Lower leg skin (tissue), 4 donors: ENCODE data around the gene CAND1. TPM values are rescaled to one million over a fixed set of nuclear protein-coding genes. Genes with fewer than 3 reads are reported as not detected.

Experiments
- DNase-seq, 2 donors: peaks; one replicate each; pipeline ENCODE4 v3.0.0-alpha.2; 2019; ENCODE audit warnings: low spot score in 2 of 2
- H3K4me3 ChIP-seq: fragments of 200-600 bp; sonication (generic); 2 replicates; pipeline ENCODE4 v1.5.1; 2017; ENCODE audit warnings: mild to moderate bottlenecking, low read depth; ENCODE audit not compliant: poor library complexity, severe bottlenecking
- POLR2A ChIP-seq, 2 donors: fragments of 450-650 bp; IDR thresholded peaks; one replicate each; pipeline ENCODE4 v1.6.1; 2016 to 2017; ENCODE audit warnings: antibody characterized with exemption in 2 of 2, mild to moderate bottlenecking in 1 of 2, moderate library complexity in 1 of 2
- WGBS, 2 donors: methylation state at CpG; one replicate each; pipeline ENCODE4 v1.1.5; 2018; 5-methylcytosine and 5-hydroxymethylcytosine counted together
- intact Hi-C: fragments of 100-400 bp; cut with DNase I; formaldehyde crosslinking; loops from one replicate; pipeline ENCODE4 v1.15.0; 2023; ENCODE audit warnings: low total_unique reads
- total RNA-seq, 4 donors: library from RNA; depleted of rRNA; stranded (reverse); fragments of >200 nt; gene quantifications; one replicate each; pipeline ENCODE4 v1.1.0, GENCODE V29; 2016
- TF ChIP-seq, protein P1 (sequence below), 3 donors: fragments of 450-650 bp; IDR thresholded peaks; one replicate each; pipeline ENCODE4 v1.5.1; 2016; ENCODE audit warnings: antibody characterized with exemption in 3 of 3, mild to moderate bottlenecking in 3 of 3, moderate library complexity in 2 of 3

Gene CAND1
- total RNA-seq, 4 donors from 2014 or later: 46.2 to 75.5 (median 70.3) TPM

DNA sequence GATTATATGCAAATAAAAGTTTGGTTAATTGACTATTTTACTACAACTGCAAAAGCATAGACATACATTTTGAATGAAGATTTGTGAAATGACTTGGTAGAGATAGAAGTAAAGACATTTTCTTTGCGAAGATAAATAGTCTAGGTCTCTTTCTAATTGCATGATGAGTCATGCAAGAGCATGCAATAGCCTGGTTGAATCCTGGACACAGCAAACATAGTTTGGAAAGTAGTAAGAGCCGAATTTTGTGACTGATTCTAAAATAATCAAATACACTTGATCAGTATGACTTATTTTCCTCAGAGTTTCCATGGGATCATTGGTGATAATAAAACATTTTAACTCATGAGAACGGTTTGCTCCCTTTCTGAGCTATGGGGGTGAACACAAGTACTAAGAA lies 27.7 kb upstream of the CAND1 start:
- no peak for DNase-seq
- 36 to 53% methylated on average over 3 of the region's 3 CpGs for WGBS, 2 donors
- no peak for TF ChIP-seq POLR2A (IDR thresholded peaks at IDR 0.05)
- TF ChIP-seq, protein P1, sequence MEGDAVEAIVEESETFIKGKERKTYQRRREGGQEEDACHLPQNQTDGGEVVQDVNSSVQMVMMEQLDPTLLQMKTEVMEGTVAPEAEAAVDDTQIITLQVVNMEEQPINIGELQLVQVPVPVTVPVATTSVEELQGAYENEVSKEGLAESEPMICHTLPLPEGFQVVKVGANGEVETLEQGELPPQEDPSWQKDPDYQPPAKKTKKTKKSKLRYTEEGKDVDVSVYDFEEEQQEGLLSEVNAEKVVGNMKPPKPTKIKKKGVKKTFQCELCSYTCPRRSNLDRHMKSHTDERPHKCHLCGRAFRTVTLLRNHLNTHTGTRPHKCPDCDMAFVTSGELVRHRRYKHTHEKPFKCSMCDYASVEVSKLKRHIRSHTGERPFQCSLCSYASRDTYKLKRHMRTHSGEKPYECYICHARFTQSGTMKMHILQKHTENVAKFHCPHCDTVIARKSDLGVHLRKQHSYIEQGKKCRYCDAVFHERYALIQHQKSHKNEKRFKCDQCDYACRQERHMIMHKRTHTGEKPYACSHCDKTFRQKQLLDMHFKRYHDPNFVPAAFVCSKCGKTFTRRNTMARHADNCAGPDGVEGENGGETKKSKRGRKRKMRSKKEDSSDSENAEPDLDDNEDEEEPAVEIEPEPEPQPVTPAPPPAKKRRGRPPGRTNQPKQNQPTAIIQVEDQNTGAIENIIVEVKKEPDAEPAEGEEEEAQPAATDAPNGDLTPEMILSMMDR (IDR thresholded peaks at IDR 0.05): no peak
- intact Hi-C loops: no loop called here
- no peak overlapping the region for H3K4me3 ChIP-seq

DNA sequence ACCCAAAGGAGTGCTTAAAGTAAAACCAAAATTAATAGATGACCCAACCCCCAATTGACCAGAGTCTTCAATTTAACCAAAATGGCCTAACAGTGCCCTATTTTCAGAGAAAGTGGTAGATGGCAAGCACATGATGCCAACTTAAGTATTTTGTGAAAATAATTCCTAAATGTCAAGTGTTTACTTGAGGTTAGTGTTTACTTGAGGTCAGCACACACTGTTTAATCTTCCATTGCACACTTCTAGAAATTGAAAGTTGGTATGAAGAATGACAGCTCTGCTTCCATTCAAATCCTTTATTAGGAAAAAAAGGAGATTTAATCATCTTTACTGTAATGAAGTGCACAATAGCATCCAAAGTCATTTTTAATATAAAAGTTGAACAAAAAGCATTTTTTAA lies 25.9 kb upstream of the CAND1 start:
- TF ChIP-seq, protein P1 (IDR thresholded peaks at IDR 0.05): no peak
- no peak for TF ChIP-seq POLR2A (IDR thresholded peaks at IDR 0.05)
- intact Hi-C loops: no loop called here
- DNase-seq: no peak
- H3K4me3 ChIP-seq: no peak overlapping the region

DNA sequence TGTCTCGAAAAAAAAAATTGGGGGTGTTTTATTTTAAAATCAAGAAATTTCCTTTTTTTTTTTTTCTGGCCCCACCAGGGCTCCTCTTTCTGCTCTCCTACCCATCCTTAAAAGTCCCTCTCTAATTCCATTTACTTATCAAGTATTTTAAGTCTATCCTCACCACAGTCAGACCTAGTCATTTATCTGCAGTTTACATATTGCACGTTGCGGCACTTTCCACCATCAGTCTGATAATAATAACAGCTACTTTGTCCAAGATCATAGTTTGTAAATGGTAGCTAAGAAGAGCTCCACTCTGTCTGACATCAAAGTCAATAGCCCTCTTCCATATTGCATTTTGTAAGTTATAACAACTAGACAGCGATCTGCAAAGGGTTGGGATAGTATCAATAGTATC lies 23.6 kb upstream of the CAND1 start:
- 89 to 91% methylated on average over 4 of the region's 4 CpGs for WGBS, 2 donors
- no peak overlapping the region for H3K4me3 ChIP-seq
- TF ChIP-seq, protein P1 (IDR thresholded peaks at IDR 0.05): no peak
- TF ChIP-seq POLR2A (IDR thresholded peaks at IDR 0.05): no peak
- intact Hi-C loops: no loop called here
- no peak for DNase-seq

DNA sequence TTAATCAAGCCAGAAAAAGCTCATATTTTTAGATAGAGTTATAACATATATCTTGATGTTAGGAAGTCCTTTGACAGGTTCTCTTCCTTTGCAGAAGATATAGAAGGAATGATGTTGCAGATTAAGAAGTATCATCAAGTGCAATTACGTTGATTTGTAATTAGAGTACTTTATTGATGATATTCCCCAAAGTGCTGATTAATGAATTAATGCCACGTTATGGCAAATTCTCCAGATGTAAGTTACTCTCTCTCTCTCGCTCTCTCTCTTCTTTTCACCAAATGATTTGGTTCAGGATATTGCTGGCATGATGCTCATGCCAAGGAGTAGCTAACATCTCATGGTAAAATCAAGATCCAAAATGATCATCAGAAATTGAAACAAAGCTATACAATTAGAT lies 18.1 kb upstream of the CAND1 start:
- no peak overlapping the region for H3K4me3 ChIP-seq
- intact Hi-C loops: no loop called here
- WGBS, 2 donors: 76 to 79% methylated on average over 3 of the region's 3 CpGs
- DNase-seq: no peak
- no peak for TF ChIP-seq POLR2A (IDR thresholded peaks at IDR 0.05)
- TF ChIP-seq, protein P1 (IDR thresholded peaks at IDR 0.05): no peak

DNA sequence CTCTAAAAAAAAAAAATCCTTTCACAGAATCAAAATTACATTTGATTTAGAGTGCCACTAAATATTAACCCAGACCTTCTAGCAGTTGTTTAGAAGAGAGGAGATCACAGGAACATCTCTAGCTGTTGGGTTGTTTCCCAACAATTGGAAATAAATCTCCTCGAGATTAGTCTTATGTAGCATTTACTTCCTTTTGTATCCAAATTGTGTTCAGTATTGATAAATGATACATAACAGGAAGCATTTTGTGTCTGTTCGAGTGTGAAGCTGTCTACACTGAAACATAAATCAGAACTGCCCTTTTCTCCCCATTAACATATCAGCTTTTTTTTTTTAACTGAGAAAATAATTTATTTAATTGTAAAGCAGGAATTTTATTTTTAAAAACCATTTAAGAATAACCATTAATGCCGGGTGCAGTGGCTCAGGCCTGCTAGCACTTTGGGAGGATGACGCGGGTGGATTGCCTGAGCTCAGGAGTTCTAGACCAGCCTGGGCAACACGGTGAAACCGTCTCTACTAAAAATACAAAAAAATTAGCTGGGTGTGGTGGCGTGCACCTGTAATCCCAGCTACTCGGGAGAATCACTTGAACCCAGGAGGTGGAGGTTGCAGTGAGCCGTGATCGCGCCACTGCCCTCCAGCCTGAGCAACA lies 14.7 kb upstream of the CAND1 start:
- intact Hi-C loops: no loop called here
- H3K4me3 ChIP-seq: no peak overlapping the region
- no peak for TF ChIP-seq POLR2A (IDR thresholded peaks at IDR 0.05)
- TF ChIP-seq, protein P1 (IDR thresholded peaks at IDR 0.05): no peak
- 90 to 92% methylated on average over 12 of the region's 12 CpGs for WGBS, 2 donors
- no peak for DNase-seq

DNA sequence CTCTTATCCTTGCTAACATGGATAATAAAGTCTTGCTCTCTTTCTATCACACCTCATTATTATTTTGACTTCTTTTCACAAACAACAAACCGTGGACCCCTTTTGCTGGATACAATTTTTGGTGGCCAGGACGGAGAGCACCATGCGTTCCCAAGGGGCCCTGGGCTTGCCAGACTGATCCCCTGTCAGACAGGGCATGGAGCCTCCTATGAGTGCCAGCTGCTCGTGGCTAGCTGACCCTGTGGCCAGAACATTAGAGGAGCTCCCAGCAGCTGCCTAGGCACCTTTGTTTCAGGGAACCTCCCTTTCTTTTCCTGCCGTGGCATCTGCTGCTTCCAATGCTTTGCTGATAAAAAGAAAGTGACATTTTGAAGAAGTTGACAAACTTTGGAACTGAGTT lies 12.5 kb upstream of the CAND1 start:
- H3K4me3 ChIP-seq: no peak overlapping the region
- 75 to 83% methylated on average over 5 of the region's 5 CpGs for WGBS, 2 donors
- TF ChIP-seq, protein P1 (IDR thresholded peaks at IDR 0.05): no peak
- no peak for TF ChIP-seq POLR2A (IDR thresholded peaks at IDR 0.05)
- no peak for DNase-seq
- intact Hi-C loops: no loop called here
